ENCODE measurements around the gene JCAD.

DNA sequence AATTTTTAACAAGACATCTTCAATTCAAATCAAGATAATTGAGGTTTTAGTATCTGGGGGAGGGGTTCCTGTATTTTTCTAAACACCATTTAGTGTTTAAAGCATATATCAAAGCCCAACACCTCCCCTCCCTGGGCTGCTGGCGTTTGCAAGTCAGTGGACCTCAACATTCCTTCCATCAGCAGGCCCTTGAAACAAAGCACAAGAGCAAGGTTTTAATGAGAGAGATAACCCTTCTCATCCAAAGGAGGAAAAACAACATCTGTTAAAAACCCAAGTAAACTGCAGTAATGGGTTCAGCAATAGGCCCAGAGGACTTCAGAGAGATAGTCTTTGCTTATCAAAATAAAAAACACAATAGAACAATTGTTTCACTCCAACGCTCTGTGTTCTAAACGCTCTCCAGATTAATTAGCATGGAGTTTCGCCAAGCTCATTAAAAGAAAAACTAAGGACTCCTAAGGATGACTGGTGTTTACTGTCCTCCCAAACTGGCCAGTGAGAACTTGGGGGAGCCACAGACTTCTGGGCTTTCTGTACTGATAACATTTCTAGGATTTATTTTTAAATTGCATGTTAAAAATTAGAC lies 2.5 kb downstream of the JCAD start:
- TF ChIP-seq POLR2AphosphoS5 (IDR thresholded peaks at IDR 0.05), result no peak
- TF ChIP-seq, protein P1, sequence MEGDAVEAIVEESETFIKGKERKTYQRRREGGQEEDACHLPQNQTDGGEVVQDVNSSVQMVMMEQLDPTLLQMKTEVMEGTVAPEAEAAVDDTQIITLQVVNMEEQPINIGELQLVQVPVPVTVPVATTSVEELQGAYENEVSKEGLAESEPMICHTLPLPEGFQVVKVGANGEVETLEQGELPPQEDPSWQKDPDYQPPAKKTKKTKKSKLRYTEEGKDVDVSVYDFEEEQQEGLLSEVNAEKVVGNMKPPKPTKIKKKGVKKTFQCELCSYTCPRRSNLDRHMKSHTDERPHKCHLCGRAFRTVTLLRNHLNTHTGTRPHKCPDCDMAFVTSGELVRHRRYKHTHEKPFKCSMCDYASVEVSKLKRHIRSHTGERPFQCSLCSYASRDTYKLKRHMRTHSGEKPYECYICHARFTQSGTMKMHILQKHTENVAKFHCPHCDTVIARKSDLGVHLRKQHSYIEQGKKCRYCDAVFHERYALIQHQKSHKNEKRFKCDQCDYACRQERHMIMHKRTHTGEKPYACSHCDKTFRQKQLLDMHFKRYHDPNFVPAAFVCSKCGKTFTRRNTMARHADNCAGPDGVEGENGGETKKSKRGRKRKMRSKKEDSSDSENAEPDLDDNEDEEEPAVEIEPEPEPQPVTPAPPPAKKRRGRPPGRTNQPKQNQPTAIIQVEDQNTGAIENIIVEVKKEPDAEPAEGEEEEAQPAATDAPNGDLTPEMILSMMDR (IDR thresholded peaks at IDR 0.05), result no peak

Measured in prostate gland (tissue), 2 donors.